ENCODE data around the gene PTPRM.

DNA sequence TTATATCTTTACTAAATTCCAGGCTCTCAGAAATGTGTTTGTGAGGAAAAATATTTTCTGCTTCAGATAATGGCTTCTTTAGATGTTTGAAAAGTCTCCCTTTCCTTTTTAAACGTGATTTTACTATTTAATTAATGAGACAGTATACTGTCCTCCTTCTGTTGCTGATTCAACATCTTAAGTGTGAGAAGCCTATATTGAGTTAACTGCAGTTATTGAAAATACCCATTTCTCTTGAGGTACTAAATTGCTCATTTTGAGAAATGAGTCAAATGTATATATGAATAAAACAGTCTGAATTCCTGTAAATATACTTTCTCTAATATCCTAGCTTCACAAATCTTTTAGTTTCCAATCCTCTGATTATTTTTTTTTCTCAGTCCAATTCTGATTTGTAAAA is 470.2 kb downstream of the PTPRM start:
- TF ChIP-seq, protein P1, sequence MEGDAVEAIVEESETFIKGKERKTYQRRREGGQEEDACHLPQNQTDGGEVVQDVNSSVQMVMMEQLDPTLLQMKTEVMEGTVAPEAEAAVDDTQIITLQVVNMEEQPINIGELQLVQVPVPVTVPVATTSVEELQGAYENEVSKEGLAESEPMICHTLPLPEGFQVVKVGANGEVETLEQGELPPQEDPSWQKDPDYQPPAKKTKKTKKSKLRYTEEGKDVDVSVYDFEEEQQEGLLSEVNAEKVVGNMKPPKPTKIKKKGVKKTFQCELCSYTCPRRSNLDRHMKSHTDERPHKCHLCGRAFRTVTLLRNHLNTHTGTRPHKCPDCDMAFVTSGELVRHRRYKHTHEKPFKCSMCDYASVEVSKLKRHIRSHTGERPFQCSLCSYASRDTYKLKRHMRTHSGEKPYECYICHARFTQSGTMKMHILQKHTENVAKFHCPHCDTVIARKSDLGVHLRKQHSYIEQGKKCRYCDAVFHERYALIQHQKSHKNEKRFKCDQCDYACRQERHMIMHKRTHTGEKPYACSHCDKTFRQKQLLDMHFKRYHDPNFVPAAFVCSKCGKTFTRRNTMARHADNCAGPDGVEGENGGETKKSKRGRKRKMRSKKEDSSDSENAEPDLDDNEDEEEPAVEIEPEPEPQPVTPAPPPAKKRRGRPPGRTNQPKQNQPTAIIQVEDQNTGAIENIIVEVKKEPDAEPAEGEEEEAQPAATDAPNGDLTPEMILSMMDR (conservative IDR thresholded peaks at IDR 0.05; ENCODE audit: low read depth, low read length): no peak
- TF ChIP-seq EZH2 (IDR thresholded peaks at IDR 0.05; ENCODE audit: low read length, unreplicated experiment): no peak
